Upper lobe of right lung (tissue), 1 donor: ENCODE results near the gene ST8SIA4. TPM values are rescaled to one million over a fixed set of nuclear protein-coding genes. Genes with fewer than 3 reads are reported as not detected.

Experiments used
- ATAC-seq: fragments of 200-7000 bp; cut with Tn5 transposase; one replicate; pipeline ENCODE4 v1.9.1; 2020; ENCODE audit warnings: mild to moderate bottlenecking, moderate library complexity
- DNase-seq: peaks from one replicate; pipeline ENCODE4 v3.0.0-alpha.2; 2020
- H3K27ac ChIP-seq: fragments of 200-600 bp; one replicate; pipeline ENCODE4 v1.8.0; 2022
- H3K27me3 ChIP-seq: fragments of 200-600 bp; one replicate; pipeline ENCODE4 v1.8.0; 2022; ENCODE audit warnings: mild to moderate bottlenecking
- H3K36me3 ChIP-seq: fragments of 200-600 bp; one replicate; pipeline ENCODE4 v1.8.0; 2022
- H3K4me1 ChIP-seq: fragments of 200-600 bp; one replicate; pipeline ENCODE4 v1.8.0; 2022
- H3K4me3 ChIP-seq: fragments of 200-600 bp; one replicate; pipeline ENCODE4 v1.8.0; 2022; ENCODE audit warnings: mild to moderate bottlenecking
- H3K9me3 ChIP-seq: fragments of 200-600 bp; one replicate; pipeline ENCODE4 v1.8.0; 2022
- intact Hi-C: fragments of 100-400 bp; cut with DNase I; formaldehyde crosslinking; loops from one replicate; pipeline ENCODE4 v1.11.0; 2022
- total RNA-seq: library from RNA; stranded (reverse); fragmentation: NEBNext Ultra II Directional; extraction: Animal tissue kit (Norgen Biotek cat#: 25700); gene quantifications from one replicate; pipeline ENCODE4 v1.2.1, GENCODE V29; 2021
- TF ChIP-seq, protein P1 (sequence below): fragments of 200-600 bp; IDR thresholded peaks from one replicate; pipeline ENCODE4 v1.8.0; 2022; ENCODE audit warnings: antibody characterized with exemption
- donor health status: DM: no; HTN: yes; CAD: no; lungs with severe emphysema.

ST8SIA4 gene
- total RNA-seq, 1 donor from 2014 or later = 17.8 TPM

- DNase-seq = no peak
- H3K9me3 ChIP-seq = no peaks in the 10 kb centered on the region
- ATAC-seq = no peak
- H3K27me3 ChIP-seq = no peaks in the 10 kb centered on the region
- intact Hi-C loops = no loop called here
- no peak overlapping the region for H3K4me3 ChIP-seq
- no peaks in the 10 kb centered on the region for H3K36me3 ChIP-seq
- TF ChIP-seq, protein P1, sequence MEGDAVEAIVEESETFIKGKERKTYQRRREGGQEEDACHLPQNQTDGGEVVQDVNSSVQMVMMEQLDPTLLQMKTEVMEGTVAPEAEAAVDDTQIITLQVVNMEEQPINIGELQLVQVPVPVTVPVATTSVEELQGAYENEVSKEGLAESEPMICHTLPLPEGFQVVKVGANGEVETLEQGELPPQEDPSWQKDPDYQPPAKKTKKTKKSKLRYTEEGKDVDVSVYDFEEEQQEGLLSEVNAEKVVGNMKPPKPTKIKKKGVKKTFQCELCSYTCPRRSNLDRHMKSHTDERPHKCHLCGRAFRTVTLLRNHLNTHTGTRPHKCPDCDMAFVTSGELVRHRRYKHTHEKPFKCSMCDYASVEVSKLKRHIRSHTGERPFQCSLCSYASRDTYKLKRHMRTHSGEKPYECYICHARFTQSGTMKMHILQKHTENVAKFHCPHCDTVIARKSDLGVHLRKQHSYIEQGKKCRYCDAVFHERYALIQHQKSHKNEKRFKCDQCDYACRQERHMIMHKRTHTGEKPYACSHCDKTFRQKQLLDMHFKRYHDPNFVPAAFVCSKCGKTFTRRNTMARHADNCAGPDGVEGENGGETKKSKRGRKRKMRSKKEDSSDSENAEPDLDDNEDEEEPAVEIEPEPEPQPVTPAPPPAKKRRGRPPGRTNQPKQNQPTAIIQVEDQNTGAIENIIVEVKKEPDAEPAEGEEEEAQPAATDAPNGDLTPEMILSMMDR = no peak
- H3K27ac ChIP-seq = no peak overlapping the region
- H3K4me1 ChIP-seq = no peaks in the 10 kb centered on the region
These were observed 47.8 kb downstream of the ST8SIA4 start for GRCh38 chr5:100855295-100855694.

DNA sequence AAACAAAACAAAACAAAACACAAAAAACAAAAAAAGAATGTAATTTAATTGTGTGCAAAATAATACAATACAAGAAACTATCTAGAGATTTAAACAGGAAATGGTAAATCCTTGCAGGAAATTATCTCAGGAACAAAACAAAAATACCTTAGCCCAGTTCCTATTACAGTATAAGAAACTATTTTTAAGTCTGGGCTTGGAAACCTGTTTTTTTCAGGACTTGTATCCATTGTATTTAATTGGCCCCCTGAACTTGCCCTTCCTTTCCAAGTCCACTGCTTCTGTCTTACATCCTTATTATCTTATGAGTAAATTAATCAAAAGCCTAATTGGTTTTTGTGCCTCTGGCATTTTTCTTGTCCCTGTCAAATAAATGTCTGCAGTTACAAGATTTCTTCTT is 48.5 kb downstream of the ST8SIA4 start:
- Histone ChIP-seq H3K27ac (no peak overlapping the region), H3K4me3 (no peak overlapping the region), H3K27me3 (no peaks in the 10 kb centered on the region), H3K9me3 (no peaks in the 10 kb centered on the region), H3K36me3 (no peaks in the 10 kb centered on the region), H3K4me1 (no peaks in the 10 kb centered on the region)
- ATAC-seq (no peak), DNase-seq (no peak)
- TF ChIP-seq, protein P1 = no peak
- intact Hi-C loops = no loop called here

DNA sequence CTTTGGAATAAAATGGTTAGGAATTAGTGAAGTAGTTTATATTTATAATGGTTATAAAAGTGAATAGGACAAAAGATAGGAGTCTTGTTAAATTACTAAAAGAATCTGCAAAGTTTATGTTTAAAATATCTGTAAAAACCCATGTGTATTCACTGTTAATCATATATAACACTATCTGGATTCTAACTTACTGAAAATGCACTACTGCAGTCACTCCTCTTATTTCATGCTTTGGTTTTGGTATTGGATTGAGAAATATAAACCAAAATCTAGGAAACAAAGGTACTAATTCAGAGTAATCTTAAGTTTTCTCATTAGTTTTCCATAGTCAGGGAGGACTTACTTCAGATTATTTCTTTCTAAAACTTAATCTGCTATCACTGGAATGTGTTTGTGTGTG is 49.5 kb downstream of the ST8SIA4 start:
- TF ChIP-seq, protein P1 = no peak
- H3K36me3 ChIP-seq = no peaks in the 10 kb centered on the region
- no peaks in the 10 kb centered on the region for H3K27me3 ChIP-seq
- no peaks in the 10 kb centered on the region for H3K9me3 ChIP-seq
- no peak for ATAC-seq
- no peak for DNase-seq
- intact Hi-C loops = no loop called here
- no peak overlapping the region for H3K27ac ChIP-seq
- no peak overlapping the region for H3K4me3 ChIP-seq
- H3K4me1 ChIP-seq = no peaks in the 10 kb centered on the region

DNA sequence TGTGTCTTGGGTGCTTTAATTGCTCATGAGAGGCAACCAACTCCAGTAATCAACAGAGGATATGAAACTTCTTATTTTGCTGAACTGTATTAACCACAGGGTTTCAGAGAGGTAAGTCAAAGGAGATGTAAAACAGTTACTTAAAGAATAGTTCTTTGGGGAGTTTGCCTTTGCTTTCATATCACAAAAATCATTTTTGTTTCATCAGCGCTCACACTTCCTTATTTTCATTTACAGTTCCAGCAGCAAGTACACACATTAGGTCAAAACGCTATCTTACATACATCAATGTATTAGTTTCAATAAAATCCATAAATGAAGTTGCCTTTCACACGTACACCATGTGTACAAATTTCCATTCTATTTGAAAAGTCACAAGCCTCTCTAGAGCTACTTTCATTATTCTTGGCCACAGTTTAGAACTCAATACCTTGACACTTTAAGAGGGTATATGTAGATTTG is 50.1 kb downstream of the ST8SIA4 start:
- no peak overlapping the region for H3K27ac ChIP-seq
- intact Hi-C loops = no loop called here
- no peak for DNase-seq
- TF ChIP-seq, protein P1 = no peak
- no peaks in the 10 kb centered on the region for H3K27me3 ChIP-seq
- H3K4me3 ChIP-seq = no peak overlapping the region
- peak; percentile 26 for ATAC-seq
- no peaks in the 10 kb centered on the region for H3K36me3 ChIP-seq
- H3K9me3 ChIP-seq = no peaks in the 10 kb centered on the region
- no peaks in the 10 kb centered on the region for H3K4me1 ChIP-seq

DNA sequence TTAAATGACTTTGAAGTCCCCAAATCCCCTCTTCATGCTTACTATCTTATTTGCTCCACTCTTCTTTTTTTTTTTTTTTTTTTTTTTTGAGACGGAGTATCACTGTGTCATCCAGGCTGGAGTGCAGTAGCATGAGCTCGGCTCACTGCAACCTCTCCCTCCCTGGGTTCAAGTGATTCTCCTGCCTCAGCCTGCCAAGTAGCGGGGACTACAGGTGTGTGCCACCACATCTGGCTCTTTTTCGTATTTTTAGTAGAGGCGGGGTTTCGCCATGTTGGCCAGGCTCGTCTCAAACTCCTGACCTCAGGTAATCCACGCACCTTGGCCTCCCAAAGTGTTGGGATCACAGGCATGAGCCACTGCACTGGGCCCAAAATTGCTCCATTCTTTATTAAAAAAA is 51.0 kb downstream of the ST8SIA4 start:
- no peak overlapping the region for H3K4me3 ChIP-seq
- intact Hi-C loops = no loop called here
- DNase-seq = no peak

More for the DNA sequence above, 51.0 kb downstream of the ST8SIA4 start:
- ATAC-seq = no peak
- TF ChIP-seq, protein P1 = no peak
- Histone ChIP-seq H3K36me3 (no peaks in the 10 kb centered on the region), H3K27me3 (no peaks in the 10 kb centered on the region), H3K9me3 (no peaks in the 10 kb centered on the region), H3K27ac (no peak overlapping the region), H3K4me1 (peaks cover 3% of the 10 kb centered on the region)
